Endothelial cell of umbilical vein (primary cell): Measurements from ENCODE around the gene SLC19A1. TPM values are rescaled to one million over a fixed set of nuclear protein-coding genes. Genes with fewer than 3 reads are reported as not detected.

Source experiments
- BruUV-seq: library from RNA; stranded (reverse); fragments of 400-500 nt; replicated peaks from 2 replicates; lab custom pipeline; 2021; lab: Mats Ljungman, UMichigan
- CTCF ChIA-PET: fragments of 300-600, 350-600 bp; sonication (Branson Sonifier 250); formaldehyde crosslinking; loops from one replicate; lab custom pipeline; 2021; ENCODE audit warnings: antibody characterized with exemption, inconsistent platforms; lab: Charles Lee
- POLR2A ChIA-PET: fragments of 300-600, 350-600 bp; sonication (Branson Sonifier 250); formaldehyde crosslinking; loops from one replicate; lab custom pipeline; 2021; ENCODE audit warnings: antibody characterized with exemption, inconsistent platforms; lab: Charles Lee
- DNase-seq: peaks from one replicate; pipeline ENCODE4 v3.0.0-alpha.2; 2011; ENCODE audit warnings: low read depth, low spot score
- FAIRE-seq: peaks from 2 replicates; lab custom pipeline; 2011; peaks lifted over from hg19 to GRCh38; lab: Jason Lieb, UNC
- H2AFZ ChIP-seq: 2 replicates; pipeline ENCODE4 v1.6.0; 2012; ENCODE audit warnings: low read depth, low read length, control low read depth, inconsistent platforms
- H3K27ac ChIP-seq: 2 replicates; pipeline ENCODE4 v1.5.1; 2011; ENCODE audit warnings: low read depth, mild to moderate bottlenecking, control low read depth, low read length, moderate library complexity; ENCODE audit not compliant: insufficient read depth
- H3K27me3 ChIP-seq, 2 experiments: 2 replicates each; pipeline versions ENCODE4 v1.6.0 to v1.6.1; 2011; ENCODE audit warnings: low read length in 2 of 2, mixed read lengths in 1 of 2; ENCODE audit not compliant: control insufficient read depth in 2 of 2, insufficient read depth in 2 of 2
- H3K36me3 ChIP-seq, 2 experiments: 2 replicates in 1 of 2; 3 replicates in 1 of 2; pipeline ENCODE4 v1.5.1; 2011; ENCODE audit warnings: low read length in 2 of 2, mild to moderate bottlenecking in 1 of 2, moderate library complexity in 1 of 2; ENCODE audit not compliant: control insufficient read depth in 2 of 2, insufficient read depth in 2 of 2; ENCODE audit errors: extremely low read depth in 1 of 2
- H3K4me1 ChIP-seq: 3 replicates; pipeline ENCODE4 v1.5.1; 2011; ENCODE audit warnings: mild to moderate bottlenecking, low read length; ENCODE audit not compliant: control insufficient read depth, insufficient read depth; ENCODE audit errors: extremely low read depth
- H3K4me2 ChIP-seq: 2 replicates; pipeline ENCODE4 v1.6.1; 2011; ENCODE audit warnings: low read length, control low read depth, mixed read lengths; ENCODE audit not compliant: insufficient read depth
- H3K4me3 ChIP-seq, 3 experiments: fragments of 200-600 bp in 1 of 3; sonication (generic), shearing (Covaris generic) in 1 of 3; replicated peaks in 1 of 3; 2 replicates each; pipeline ENCODE4 v1.5.1; 2011 to 2016; ENCODE audit warnings: control low read depth in 3 of 3, low read length in 3 of 3, mild to moderate bottlenecking in 2 of 3, inconsistent platforms in 1 of 3, low read depth in 1 of 3, moderate library complexity in 1 of 3; ENCODE audit not compliant: insufficient read depth in 1 of 3
- H3K79me2 ChIP-seq: 2 replicates; pipeline ENCODE4 v1.6.0; 2012; ENCODE audit warnings: low read length, inconsistent platforms; ENCODE audit not compliant: control insufficient read depth, insufficient read depth
- H3K9ac ChIP-seq: replicated peaks from 2 replicates; pipeline ENCODE3; 2011; ENCODE audit warnings: low read length, control low read depth; ENCODE audit not compliant: insufficient read depth; ENCODE audit errors: extremely low read depth
- H3K9me1 ChIP-seq: replicated peaks from 3 replicates; pipeline ENCODE4 v1.6.0; 2011; ENCODE audit warnings: mild to moderate bottlenecking, low read length; ENCODE audit not compliant: control insufficient read depth, insufficient read depth; ENCODE audit errors: extremely low read depth
- H3K9me3 ChIP-seq: replicated peaks from 2 replicates; pipeline ENCODE4 v1.5.1; 2012; ENCODE audit warnings: low read length, inconsistent platforms; ENCODE audit not compliant: control insufficient read depth, insufficient read depth
- H4K20me1 ChIP-seq: replicated peaks from 2 replicates; pipeline ENCODE3; 2011; ENCODE audit warnings: mild to moderate bottlenecking, low read length; ENCODE audit not compliant: control insufficient read depth, insufficient read depth; ENCODE audit errors: extremely low read depth
- CTCF ChIP-seq, 2 donors: IDR thresholded peaks; 1 replicate in 1 of 2; 2 replicates in 1 of 2; pipeline ENCODE4 v1.5.1; 2011; ENCODE audit warnings: low read length in 2 of 2, mild to moderate bottlenecking in 2 of 2, moderate library complexity in 2 of 2, control low read depth in 1 of 2, inconsistent platforms in 1 of 2, low read depth in 1 of 2; ENCODE audit not compliant: insufficient read depth in 1 of 2; ENCODE audit errors: extremely low read depth in 1 of 2
- EZH2 ChIP-seq: IDR thresholded peaks from 2 replicates; pipeline ENCODE4 v1.6.1; 2012; ENCODE audit warnings: borderline replicate concordance, low read depth, mild to moderate bottlenecking, moderate library complexity, low read length, inconsistent platforms; ENCODE audit not compliant: severe bottlenecking
- FOS ChIP-seq: IDR thresholded peaks from 2 replicates; pipeline ENCODE4 v1.6.1; 2011; ENCODE audit warnings: mild to moderate bottlenecking, low read length, moderate library complexity, borderline replicate concordance; ENCODE audit not compliant: insufficient read depth
- GATA2 ChIP-seq: IDR thresholded peaks from 2 replicates; pipeline ENCODE4 v1.7.0; 2011; ENCODE audit warnings: low read depth, mild to moderate bottlenecking, moderate library complexity, mixed read lengths, low read length; ENCODE audit not compliant: insufficient read length, insufficient read depth
- JUN ChIP-seq: IDR thresholded peaks from 2 replicates; pipeline ENCODE4 v1.6.1; 2011; ENCODE audit warnings: borderline replicate concordance, low read depth; ENCODE audit not compliant: insufficient read length, insufficient read depth
- MAX ChIP-seq: IDR thresholded peaks from 2 replicates; pipeline ENCODE4 v1.6.1; 2011; ENCODE audit not compliant: insufficient read depth, insufficient read length
- MYC ChIP-seq: IDR thresholded peaks from one replicate; pipeline ENCODE4 v1.6.1; 2011; ENCODE audit warnings: mild to moderate bottlenecking, low read depth, low read length
- POLR2A ChIP-seq: IDR thresholded peaks from 2 replicates; pipeline ENCODE4 v1.6.1; 2012; ENCODE audit warnings: low read depth, mild to moderate bottlenecking, control low read depth, low read length
- POLR2AphosphoS5 ChIP-seq: IDR thresholded peaks from 2 replicates; pipeline ENCODE4 v1.6.1; 2012; ENCODE audit warnings: low read depth, mild to moderate bottlenecking, control low read depth, low read length, moderate library complexity; ENCODE audit not compliant: insufficient read depth
- dilution Hi-C: fragments of 300-500 bp; cut with MboI; formaldehyde crosslinking; loops from one replicate; pipeline ENCODE4 v1.15.0; 2019; ENCODE audit warnings: low sequenced_read_pairs; ENCODE audit not compliant: extremely low pct_ligation_motif_present
- intact Hi-C: fragments of 100-400 bp; cut with micrococcal nuclease; formaldehyde crosslinking; loops from one replicate; pipeline ENCODE4 v1.10.0; 2022
- polyA plus RNA-seq, 4 experiments: library from polyadenylated mRNA; depleted of rRNA in 3 of 4; stranded (reverse) in 3 of 4; unstranded in 1 of 4; fragments of >200 nt; gene quantifications; 2 replicates each; pipeline versions ENCODE4 v1.2.1 to v1.2.3, GENCODE V29; 2011 to 2012; ENCODE audit warnings: missing spikeins in 1 of 4
- total RNA-seq: library from RNA; stranded (reverse); gene quantifications from 2 replicates; pipeline ENCODE4 v1.2.3, GENCODE V29; 2021

The SLC19A1 gene
- total and polyA plus RNA-seq, 2 donors (not counting 3 experiments of a cell fraction or from before 2014, with no cell fraction given) = 36.3 to 54.6 TPM

- DNase-seq (no peak), FAIRE-seq (no peak)
- TF ChIP-seq EZH2 (no peak), CTCF (IDR thresholded peaks at IDR 0.05; ENCODE audit: extremely low read depth in 1 of 2, insufficient read depth in 1 of 2, low read depth in 1 of 2, low read length in 2 of 2) (no peak), POLR2AphosphoS5 (no peak), FOS (no peak), GATA2 (no peak), JUN (no peak), MYC (no peak), MAX (no peak), POLR2A (no peak)
Measured at GRCh38 chr21:45548711-45549491, 6.7 kb upstream of the SLC19A1 start.

More at GRCh38 chr21:45548711-45549491, 6.7 kb upstream of the SLC19A1 start:
- no peaks in the 10 kb centered on the region for H4K20me1 ChIP-seq
- BruUV-seq = no TSS peak
- ChIA-PET CTCF (no interaction called here), POLR2A (no interaction called here)
- H3K79me2 ChIP-seq = no peaks in the 10 kb centered on the region
- H3K4me1 ChIP-seq = peaks cover 23% of the 10 kb centered on the region
- no peaks in the 10 kb centered on the region for H3K9me1 ChIP-seq
- no peak overlapping the region for H2AFZ ChIP-seq
- dilution Hi-C loops (no loop called here), intact Hi-C loops (no loop called here)
- no peak overlapping the region for H3K4me3 ChIP-seq
- H3K9me3 ChIP-seq = no peaks in the 10 kb centered on the region
- H3K9ac ChIP-seq = no peak overlapping the region
- no peaks in the 10 kb centered on the region for H3K27me3 ChIP-seq
- H3K4me2 ChIP-seq = no peak overlapping the region
- no peaks in the 10 kb centered on the region for H3K36me3 ChIP-seq
- H3K27ac ChIP-seq = no peak overlapping the region
